ENCODE data around the gene METRN. TPM values are rescaled to one million over a fixed set of nuclear protein-coding genes. Genes with fewer than 3 reads are reported as not detected.

The METRN gene
- total RNA-seq: 22.2 and 35.3 TPM in 2 replicates

DNA sequence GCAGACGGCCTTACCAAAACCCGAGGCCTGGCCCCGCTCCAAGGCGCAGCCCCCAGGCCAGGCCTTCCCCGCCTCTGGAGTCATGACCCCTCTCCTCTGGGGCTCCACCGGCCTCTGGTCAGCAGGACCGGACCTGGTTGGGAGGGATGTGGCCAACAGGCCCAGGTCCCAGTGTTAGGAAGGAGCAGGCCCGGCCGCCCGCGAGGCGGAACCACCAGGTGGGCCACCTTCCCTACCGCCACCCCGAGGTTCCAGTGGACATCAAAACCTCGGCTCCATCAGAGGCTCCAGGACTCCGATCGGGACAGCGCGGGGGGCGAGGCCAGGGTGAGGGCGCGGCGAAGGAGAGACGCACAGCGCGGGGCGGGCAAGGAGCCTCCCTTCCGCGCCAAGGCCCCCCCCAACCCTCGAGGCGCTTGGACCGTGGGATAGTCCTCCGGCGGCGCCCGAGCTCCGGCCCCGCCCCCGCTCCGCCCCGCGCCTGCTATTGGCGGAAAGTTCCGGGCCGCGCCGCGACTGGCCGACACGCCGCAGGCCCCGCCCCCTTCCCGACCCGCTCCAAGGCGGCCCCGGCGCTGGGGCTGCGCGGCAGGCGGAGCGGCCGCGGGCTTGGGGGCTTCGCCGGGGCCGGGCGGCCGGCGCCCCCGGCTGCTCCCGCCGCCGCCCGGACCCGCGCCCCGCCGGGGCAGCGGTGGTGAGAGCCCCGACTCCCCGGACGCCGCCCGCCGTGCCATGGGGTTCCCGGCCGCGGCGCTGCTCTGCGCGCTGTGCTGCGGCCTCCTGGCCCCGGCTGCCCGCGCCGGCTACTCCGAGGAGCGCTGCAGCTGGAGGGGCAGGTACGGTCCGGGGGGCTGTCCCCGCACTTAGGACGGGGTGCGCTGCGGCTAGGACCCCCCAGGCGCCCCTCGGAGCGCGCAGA is at the start of gene METRN:
TSS of gene METRN (plus strand) at position 561 of the 919 bp plus-strand sequence. CDS start at position 733, 172 bp downstream.

DNA sequence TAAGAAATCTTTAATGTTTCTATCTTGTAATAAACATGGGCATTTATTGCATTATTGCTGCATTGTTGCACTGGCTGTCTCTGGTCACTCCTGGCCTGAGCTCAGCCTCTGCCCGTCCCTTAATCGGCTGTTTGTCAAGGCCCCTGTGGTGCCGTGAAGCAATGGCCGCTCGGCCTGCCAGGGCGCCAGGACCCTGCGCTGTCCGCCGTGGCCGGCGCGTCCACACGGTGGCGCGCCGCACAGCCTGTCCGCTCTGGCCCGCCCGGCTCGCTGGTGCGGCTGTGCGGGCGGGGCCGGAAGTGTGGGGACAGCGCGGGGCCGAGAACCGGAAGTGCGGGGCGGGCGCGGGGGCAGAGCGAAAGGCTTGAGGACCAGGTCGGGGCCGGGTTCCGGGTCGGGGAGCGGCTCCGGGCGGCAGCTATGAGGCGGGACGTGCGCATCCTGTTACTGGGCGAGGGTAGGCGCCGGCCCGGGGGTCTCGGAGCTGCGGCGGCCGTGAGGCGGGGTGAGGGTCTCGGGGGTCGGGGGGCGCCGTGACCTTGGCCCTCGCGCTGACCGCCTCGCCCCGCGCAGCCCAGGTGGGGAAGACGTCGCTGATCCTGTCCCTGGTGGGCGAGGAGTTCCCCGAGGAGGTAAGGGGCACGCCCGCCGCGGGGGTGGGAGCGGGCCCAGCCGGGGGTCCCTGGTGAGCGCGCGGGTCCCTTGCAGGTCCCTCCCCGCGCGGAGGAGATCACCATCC is 47.0 kb upstream of the METRN start, which contains the start of gene RHOT2:
TSS of gene RHOT2 (plus strand) at position 353 of the 739 bp plus-strand sequence. CDS start at position 421, 68 bp downstream.

DNA sequence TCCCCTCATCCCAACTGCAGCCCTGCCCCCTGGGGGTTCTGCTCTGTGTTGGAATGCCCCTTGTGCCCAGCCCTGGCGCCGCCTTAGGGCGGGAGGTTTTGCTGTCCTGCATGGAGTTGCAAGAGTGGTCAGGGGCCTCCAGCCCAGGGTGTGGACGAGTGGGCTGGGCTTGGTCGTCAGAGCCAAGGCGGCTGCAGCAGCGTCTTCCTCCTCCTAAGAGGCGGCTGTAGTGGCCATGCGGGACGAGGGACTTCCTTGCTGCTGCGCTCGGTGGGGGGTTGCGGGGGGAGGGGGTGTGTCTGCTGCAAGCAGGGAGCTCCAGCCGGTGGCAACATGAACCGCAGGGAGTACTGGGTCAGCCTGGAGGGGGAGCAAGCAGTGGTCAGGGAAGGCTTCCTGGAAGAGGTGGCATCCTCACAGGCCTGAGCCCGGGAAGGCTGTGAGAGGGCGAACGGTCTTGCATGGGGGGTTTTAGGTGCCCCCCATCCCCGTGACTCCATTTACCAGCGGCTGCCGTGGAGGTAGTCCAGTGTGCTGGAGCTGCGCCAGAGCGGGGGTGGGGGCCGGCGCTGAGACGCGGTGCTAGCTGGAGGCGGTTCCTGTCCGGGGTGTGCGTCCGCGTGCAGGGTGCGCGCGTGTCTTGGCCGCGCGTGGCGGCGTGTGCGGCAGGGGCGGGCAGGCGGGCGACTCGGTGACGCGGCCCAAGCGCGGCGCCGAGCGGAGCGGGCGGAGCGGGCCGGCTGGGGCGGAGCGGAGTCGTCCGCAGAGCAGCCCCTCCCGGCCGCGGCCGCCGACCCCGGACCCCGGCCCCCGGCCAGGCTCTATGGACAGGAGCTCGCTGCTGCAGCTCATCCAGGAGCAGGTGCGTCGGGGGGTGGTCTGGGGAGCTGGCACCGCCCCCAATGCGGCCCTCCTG is 39.7 kb upstream of the METRN start, which contains the start of gene RHBDL1:
TSS of gene RHBDL1 (plus strand) at position 704 of the 916 bp plus-strand sequence. CDS start at position 824, 120 bp downstream.

GRCh38 chr16:679814-680624 is 34.9 kb upstream of the METRN start, which contains the start of gene STUB1:
STUB1 (plus strand) TSS chr16:680410; CDS start chr16:680526, 116 bp downstream.

DNA sequence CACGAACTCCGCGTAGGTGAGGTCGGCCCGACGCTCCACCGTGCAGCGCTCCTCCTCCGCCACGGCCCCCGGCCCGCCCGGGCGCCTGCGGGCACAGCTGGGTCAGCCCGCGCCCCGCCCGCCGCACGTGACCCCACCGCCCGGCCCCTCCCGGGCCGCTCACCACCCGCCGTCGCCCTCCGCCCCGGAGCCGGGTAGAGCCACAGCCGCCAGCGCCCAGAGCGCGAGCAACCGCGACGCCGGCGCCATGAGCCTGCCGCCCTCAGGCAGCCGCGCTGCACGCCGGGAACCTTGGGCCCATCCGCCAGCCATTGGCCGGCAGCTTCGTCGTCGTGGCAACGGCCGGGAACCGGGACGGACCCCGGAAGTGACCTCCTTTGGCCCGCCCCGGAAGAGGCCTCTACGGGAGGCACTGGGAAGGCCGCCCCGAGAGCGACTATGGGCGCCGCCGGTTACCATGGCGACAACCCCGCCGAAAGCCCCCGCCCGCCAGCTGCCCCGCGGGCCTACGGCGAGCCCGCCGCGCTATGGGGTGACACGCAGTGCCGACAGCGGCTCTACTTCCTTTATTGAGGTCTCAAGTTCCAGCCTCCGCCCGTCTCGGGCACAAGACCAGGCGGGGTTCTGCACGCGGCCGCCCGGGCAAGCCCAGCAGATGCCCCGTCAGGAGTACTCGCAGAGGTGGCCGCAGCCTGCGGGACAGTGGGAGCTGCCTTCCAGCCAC is 30.7 kb upstream of the METRN start, which contains the start of gene JMJD8:
TSS of gene JMJD8 (minus strand) at position 264 of the 724 bp plus-strand sequence. CDS start at position 249, 15 bp downstream.

GRCh38 chr16:705431-706188 is 9.3 kb upstream of the METRN start, which contains the start of gene FBXL16:
FBXL16 (minus strand) TSS chr16:705801; CDS start chr16:697405, 8,396 bp downstream.

GRCh38 chr16:720990-721764 is 6.3 kb downstream of the METRN start, which contains the start of gene ANTKMT:
ANTKMT (plus strand) TSS chr16:721146; CDS start chr16:721275, 129 bp downstream.

GRCh38 chr16:726438-727290 is 11.7 kb downstream of the METRN start, which contains the start of the genes CCDC78 and HAGHL:
CCDC78 (minus strand) TSS chr16:726443; CDS start chr16:726367, 76 bp downstream.
HAGHL (plus strand) TSS chr16:727106; CDS start chr16:727510, 404 bp downstream.

GRCh38 chr16:740764-741505 is 26.0 kb downstream of the METRN start, which contains the start of gene CIAO3:
CIAO3 (minus strand) TSS chr16:740997; CDS start chr16:740985, 12 bp downstream.

GRCh38 chr16:760545-761343 is 45.8 kb downstream of the METRN start, which contains the start of gene MSLN:
MSLN (plus strand) TSS chr16:760734; CDS start chr16:762681, 1,947 bp downstream.

Other genes starting within 250 kb of the METRN start
- 56.2 and 61.2 TPM in 2 replicates for gene CAPN15, start 187.4 kb upstream of the METRN start, total RNA-seq
- gene PRR35, start 154.7 kb upstream of the METRN start, total RNA-seq: not detected in 2 replicates
- 2.4 and 2.9 TPM in 2 replicates for gene NHLRC4, start 148.1 kb upstream of the METRN start, total RNA-seq
- gene PIGQ, start 145.2 kb upstream of the METRN start, total RNA-seq: 28.4 and 45.1 TPM in 2 replicates
- 15.0 and 17.0 TPM in 2 replicates for gene RAB40C, start 125.1 kb upstream of the METRN start, total RNA-seq
- under 0.01 and 0.19 TPM in 2 replicates for gene WFIKKN1, start 84.1 kb upstream of the METRN start, total RNA-seq
- 90.8 and 142 TPM in 2 replicates for gene METTL26, start 78.8 kb upstream of the METRN start, total RNA-seq
- gene MCRIP2, start 73.3 kb upstream of the METRN start, total RNA-seq: 14.0 and 20.9 TPM in 2 replicates
- gene WDR90, start 65.8 kb upstream of the METRN start, total RNA-seq: 15.9 and 18.6 TPM in 2 replicates
- 44.6 and 53.2 TPM in 2 replicates for gene RHOT2, start 47.0 kb upstream of the METRN start, total RNA-seq
- 0.38 and 0.65 TPM in 2 replicates for gene RHBDL1, start 39.4 kb upstream of the METRN start, total RNA-seq
- 115 and 135 TPM in 2 replicates for gene STUB1, start 34.7 kb upstream of the METRN start, total RNA-seq
- 39.8 and 63.7 TPM in 2 replicates for gene JMJD8, start 30.8 kb upstream of the METRN start, total RNA-seq
- gene WDR24, start 24.7 kb upstream of the METRN start, total RNA-seq: 8.5 and 9.5 TPM in 2 replicates
- under 0.01 and 0.29 TPM in 2 replicates for gene FBXL16, start 9.3 kb upstream of the METRN start, total RNA-seq
- gene ANTKMT, start 6.0 kb downstream of the METRN start, total RNA-seq: 23.1 and 33.6 TPM in 2 replicates
- 1.3 and 1.6 TPM in 2 replicates for gene CCDC78, start 11.3 kb downstream of the METRN start, total RNA-seq
- 9.7 and 13.4 TPM in 2 replicates for gene HAGHL, start 12.0 kb downstream of the METRN start, total RNA-seq
- 36.8 and 40.5 TPM in 2 replicates for gene CIAO3, start 25.9 kb downstream of the METRN start, total RNA-seq
- gene MSLN, start 45.6 kb downstream of the METRN start, total RNA-seq: not detected in 2 replicates
- 51.9 and 52.7 TPM in 2 replicates for gene RPUSD1, start 73.3 kb downstream of the METRN start, total RNA-seq
- 15.0 and 20.4 TPM in 2 replicates for gene CHTF18, start 73.5 kb downstream of the METRN start, total RNA-seq
- not detected in 2 replicates for gene GNG13, start 85.6 kb downstream of the METRN start, total RNA-seq

Data from vein endothelial cell (primary cell).